HTR-8/SVneo (cell line): Measurements from ENCODE around the gene KLF15.

ENCODE experiments used
- DNase-seq: peaks from one replicate; pipeline ENCODE4 v3.0.0; 2011; ENCODE audit warnings: low spot score, mixed read lengths; ENCODE audit not compliant: insufficient read length
- FAIRE-seq: peaks from 2 replicates; lab custom pipeline; 2011; peaks lifted over from hg19 to GRCh38; lab: Jason Lieb, UNC

KLF15 gene

DNA sequence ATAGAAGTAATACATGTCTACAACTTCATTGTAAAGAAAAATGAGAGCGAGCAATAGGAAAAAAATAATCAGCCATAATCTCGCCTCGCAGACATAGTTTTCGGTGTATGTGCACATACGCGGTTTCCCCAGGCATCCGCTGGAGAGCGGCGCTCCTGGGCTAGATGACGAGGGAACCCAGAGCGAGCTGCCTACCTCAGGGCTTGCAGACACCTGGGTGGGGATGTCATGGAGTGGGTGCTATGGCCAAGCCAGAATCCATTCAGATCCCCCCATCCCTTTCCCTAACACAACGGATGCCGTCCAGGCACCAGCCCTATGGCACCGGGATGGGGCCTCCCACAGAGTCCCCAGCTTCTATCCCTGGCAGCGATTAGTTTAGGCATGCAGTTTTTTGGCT lies 33.0 kb upstream of the KLF15 start:
- FAIRE-seq (no peak), DNase-seq (no peak)

DNA sequence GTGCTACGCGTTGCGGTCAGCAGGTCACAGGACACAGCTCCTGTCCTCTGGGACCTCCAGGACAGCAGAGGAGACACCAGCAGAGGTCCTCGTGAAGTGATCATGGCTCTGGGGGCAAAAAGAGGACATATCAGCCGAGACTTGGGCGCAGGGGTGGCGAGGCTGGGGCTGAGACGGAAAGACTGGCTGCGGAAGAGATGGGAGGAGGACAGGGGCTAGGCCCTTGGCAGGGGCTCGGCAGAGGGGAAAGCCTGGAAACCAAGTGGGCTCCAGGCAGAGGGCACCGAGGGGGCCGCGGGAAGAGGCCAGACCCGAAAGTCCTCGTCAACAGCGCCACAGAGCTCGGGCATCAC lies 32.6 kb upstream of the KLF15 start:
- DNase-seq: no peak
- no peak for FAIRE-seq

DNA sequence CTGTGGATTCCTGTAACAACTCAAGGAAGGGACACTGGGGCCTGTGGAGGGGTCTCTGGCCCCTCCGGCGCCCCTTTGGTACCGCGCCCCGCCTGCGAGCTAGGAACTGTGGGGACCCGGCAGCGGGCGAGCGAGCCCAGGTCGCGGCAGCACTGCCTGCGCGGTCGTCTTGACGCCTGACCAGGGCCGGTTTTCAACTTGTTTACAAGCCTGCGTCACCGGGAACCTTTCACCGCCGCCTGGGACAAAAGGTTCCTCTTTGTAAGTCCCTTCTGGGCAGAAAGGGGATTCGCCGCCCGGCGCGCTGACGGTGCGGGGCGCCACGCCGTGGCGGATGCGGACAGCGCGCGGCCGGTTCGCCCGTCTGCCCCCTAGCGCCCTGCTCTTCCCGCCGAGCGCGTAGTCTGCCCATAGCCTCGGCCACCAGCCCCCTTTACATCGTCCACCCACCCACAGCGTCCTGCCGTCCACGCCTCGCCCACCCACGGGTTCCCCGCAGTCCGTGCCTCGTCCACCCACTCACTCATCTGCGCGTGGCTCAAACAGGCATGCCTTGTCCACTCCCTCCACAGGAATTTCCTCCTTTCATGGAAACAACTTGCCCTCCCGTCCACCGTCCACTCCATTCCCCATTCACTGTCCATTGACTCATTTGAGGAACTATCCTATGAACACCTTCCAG lies 32.0 kb upstream of the KLF15 start:
- DNase-seq (peak; percentile 72), FAIRE-seq (peak; percentile 72)

DNA sequence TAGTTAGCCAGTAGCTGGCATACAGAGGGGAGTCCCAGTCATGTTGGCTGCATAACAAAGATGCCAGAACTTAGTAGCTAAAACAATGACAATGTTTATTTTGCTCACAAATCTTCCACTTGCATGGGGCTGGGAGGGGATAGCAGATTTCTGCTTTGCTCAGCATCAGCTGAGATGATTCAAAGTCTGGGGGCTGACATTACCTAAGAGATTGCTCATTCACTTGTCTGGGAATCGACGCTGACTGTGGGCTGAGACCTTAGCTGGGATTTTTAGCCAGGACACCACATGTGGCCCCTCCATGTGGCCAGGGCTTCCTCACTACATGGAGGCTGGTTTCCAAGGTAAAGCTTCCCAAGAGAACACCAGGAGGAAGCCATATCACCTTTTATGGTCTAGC lies 24.8 kb upstream of the KLF15 start:
- DNase-seq: no peak
- no peak for FAIRE-seq

DNA sequence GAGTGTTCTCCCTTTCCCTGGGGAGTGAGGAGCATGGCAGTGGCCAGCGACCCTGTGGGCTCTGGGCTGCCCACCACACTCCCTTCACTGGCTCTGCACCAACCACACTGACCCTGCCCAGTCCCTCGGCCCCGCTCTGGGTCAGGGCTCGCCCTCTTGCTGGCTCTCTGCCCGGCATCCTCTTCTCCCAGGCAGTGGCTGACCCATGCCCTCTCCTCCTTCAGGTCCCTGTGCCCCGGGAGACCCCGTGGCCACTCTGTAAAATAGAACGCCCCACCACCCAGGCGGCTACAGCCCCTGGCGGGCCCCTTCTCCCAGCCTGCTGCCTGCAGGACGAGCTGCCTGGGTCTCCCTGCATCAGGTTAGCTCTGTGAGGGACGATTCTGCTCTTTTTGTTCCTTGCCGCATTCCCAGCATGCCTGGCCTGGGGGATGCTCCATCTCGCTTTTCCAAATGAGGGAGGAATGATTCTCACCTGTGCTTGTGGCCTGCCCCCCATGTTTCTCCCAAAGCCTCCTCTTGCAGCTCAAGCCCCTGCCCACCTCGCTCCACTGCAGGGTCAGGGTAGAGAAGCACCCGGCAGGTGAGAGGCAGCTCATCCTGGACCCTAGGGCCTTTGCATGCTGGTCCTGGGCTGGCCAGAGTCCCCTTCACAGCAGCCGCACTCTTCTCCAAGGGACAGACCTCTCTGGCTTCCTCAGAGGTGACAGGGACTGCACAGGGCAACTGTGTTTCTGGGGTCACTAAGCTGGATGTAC lies 23.0 kb upstream of the KLF15 start:
- DNase-seq (no peak), FAIRE-seq (no peak)

DNA sequence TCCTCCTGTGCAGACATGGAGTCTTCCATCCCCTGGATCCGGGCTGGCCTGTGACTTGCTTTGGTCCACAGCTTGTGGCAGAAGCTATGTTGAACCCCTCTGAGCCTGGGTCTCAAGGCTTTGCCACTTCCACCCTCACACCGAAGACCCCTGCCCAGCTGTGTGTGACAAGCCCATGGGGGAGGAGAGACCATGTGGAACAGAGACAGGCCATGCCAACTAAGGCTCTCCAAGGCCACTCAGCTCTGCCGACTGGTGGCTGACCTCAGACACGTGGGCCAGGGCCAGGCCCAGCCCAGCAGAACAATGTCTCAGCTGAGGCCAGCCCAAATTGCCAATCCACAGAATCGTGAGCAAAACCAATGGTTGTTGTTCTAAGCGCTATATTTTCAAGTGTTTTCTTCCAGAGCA lies 21.1 kb upstream of the KLF15 start:
- no peak for FAIRE-seq
- DNase-seq: no peak

DNA sequence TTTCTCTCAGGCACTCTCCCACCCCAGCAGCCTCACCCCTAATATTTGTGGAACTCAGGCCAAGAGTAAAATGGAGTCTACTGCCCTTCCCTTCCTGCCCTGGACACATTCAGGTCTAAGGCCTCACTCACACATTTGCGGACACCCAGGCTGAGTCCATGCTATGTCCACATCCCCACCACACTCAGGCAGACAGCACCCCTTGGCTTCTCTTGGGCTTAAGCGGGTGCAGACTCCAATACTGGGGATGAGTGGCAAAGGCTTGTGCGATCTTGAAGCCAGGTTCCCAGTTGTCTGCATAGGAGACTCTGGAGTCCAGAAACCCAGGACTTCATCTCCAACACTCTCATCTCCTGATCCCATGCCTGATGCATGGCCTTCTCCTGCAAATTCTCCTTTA lies 20.0 kb upstream of the KLF15 start:
- DNase-seq (no peak), FAIRE-seq (no peak)

DNA sequence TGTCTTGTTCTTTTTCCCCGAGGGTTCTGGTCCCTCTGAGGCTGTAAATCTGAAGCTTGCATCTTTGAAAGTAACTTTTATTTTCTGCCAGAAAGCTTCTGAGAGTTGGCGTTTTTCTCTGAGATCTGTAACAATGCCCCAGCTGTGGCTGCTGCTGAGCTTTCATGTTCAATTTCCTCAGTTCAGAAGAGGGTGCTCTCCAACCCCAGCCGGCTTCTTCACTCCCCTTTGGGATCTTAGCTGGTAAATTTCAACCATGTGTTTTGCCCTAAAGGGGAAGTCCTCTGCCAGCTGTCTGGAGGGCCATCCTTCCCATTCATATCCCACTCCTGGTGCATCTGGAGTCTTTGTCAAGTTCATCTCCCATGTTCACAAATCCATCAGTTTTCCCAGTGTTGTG lies 19.2 kb upstream of the KLF15 start:
- DNase-seq (no peak), FAIRE-seq (no peak)

DNA sequence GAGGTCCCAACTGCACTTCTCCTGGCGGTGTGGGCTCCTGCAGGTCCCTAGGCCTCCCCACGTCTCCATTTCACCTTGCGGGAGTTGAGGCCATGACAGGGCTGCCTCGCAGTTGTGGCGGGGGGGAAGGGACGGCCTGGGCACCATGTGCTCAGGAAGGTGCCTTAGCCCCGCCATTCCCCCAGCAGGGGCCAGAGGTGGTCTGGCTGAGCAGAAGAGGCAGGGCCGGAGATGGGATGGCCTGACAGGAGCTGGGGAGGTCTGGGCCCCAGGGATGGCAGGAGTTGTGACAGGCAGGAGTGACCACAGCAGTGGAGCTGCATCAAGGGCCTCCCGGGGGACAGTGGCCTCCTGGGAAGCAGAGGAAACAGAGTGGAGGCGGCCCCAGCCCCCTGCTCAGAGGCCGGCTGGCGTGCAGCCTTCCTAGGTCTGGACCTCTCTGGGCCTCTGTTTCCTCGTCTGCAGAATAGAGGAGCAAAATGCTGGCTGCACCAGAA lies 18.7 kb upstream of the KLF15 start:
- FAIRE-seq: no peak
- no peak for DNase-seq

DNA sequence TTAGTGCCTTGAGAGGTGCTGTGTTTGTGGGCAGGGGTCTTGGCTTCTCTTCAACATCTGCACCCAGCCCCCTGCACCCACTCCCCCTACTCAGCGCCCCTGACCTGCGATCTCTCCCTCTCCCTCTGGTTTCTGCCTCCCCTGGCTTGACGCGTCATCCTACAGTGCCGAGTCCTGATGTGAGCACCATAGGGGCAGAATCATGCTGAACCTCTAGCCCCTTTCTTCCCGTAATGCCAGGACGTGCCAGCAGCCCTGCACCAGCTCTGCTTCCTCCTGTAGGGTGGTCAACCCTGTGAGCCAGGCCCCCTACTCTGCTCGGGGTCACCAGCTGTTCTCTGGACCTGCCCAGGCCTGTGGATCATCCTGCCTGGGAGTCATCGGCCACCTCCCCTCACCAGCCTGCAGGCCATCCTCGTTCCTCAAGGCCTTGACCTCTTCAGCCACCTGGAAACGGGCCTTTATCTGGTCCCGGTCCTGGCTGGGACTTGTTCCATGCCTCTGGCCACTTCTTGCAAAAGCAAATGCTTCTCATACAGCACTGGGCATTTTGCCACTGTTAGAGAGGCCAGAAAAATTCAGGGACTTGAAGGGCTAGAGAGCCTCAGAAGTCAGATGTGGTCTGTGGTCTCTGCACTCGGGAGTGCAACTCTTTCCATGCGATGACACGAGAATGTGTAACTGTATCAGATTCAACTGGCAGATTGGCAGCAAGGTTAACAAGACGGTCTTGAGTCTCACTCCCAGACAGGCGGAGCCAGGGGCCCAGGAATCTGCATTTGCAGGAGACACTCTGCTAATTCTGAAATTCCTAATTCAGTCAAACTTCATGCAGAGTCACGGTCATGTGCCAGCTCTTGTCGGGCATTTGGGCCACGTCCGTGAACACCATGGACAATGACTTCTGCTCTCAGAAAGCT lies 16.7 kb upstream of the KLF15 start:
- FAIRE-seq (no peak), DNase-seq (no peak)

DNA sequence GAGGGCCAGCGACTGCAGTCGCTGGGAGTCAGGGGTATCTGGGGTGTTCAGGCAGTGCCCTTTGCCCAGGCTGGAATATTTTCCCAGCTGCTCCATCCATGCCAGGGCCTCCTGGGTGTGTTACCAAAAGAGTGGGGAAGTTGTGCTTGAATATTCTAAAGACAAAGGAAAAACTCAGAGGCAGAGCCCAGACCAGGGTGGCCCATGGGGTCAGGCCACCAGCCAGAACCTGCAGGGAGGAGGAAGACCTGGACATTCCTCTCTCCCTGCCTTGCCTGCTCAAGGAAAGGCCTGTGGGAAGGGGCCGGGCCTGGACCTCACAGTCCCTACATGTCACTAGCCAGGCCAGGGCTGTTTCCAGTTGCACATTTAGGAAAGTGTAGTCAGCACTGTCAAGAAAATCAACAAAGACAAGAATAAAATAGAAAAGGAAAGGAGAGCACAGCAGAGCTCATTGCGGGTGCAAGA lies 16.0 kb upstream of the KLF15 start:
- FAIRE-seq: no peak

DNA sequence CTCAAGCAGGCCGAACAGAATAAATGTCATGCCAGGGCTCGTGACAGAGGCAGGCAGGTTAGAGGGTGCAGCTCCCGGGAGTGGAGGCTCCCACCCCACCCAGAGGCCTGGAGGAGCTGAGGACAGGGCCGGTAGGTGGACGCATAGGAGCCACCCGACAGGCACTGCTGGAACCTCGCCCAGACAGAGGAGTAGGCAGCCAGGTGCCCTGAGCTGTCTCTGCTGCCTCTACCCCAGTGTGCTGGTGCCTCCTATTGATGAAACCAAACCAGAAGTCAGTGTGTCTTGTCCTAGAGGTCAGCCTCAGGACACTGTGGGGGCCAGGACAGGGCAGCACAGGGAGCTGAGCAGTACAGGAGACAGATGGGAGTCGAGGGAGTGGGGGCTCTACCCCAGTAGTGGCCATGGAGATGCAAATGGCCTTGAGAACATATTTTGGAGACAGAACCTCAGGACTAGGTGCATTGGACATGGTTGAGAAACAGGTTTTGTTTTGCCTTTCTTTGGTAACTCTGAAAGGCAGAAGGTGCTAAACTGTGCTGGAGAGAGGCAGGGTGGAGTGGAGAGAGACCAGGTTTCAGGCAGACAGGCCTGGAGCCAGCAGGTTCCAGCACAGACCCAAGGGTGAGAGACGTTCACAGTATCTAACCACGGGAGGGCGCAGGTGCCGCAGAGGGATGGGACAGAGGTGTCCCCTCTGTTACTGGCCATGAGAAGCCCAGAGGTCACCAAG lies 15.4 kb upstream of the KLF15 start:
- no peak for DNase-seq
- FAIRE-seq: no peak

More for the DNA sequence above, 16.0 kb upstream of the KLF15 start:
- no peak for DNase-seq

DNA sequence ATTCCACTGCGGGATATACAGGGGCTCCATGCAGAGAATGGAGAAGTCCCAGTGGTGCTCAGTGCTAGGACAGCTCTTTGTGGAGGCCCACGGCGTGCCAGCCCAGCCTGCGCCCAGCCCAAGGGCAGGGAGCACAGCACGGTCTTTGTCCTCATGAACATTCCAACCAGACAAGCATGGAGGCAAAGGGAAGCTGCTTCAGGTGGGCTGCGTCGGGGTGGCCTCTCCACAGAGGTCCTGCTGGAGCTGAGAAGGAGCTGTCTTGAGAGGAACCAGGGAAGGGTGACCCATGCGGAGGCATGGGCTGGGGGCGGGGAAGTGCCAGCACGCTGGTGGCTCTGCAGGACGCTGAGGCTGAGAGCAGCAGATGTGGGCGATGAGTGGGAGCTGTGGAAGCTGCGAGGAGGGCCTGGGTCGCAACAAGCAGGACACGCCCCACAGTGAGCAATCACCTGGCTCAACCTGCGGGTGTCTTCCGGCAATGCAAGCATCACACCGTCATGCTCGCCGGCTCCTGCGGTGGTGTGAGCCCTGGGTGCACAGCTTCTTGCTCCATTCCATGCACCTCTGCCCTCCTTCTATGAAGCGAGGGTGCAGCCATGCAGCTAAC lies 14.0 kb upstream of the KLF15 start:
- FAIRE-seq (no peak), DNase-seq (no peak)

DNA sequence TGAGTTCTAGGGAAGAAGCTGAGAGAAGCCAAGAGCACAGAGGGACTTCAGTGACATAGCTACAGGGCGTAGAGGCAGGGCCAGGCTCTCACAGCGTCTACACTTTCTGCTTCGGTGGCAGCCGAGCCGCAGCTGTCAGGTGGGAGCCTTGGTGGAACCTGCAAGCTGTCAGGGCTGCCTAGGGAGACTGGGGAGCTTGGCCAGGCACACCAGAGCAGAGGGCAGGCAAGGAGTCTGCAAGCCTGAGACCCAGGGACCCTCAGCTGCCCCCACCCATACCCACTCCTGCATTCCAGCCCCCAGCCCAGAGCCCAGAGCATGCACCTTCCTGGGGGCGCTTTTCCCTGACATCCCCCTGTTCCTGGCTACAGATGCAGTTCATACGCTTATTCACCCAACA lies 13.4 kb upstream of the KLF15 start:
- FAIRE-seq: no peak
- DNase-seq: no peak

DNA sequence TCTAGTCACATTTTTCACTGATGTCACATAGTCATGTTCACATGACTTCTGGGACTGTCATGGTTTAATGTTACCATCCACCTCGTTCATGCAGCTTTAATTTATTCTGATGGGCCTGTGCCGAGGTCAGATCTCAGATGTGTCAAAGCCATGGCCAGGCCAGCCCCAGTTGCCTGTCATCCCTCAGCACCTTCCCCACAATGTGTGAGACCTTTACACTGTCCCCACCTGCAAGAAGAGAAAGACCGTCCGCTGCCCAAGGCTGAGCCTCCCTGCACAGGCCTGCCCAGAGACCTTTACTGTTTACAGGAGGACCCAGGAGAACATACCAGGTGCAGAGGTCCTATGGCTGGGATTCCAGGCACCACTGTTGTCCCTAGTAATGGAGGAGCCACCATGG lies 12.8 kb upstream of the KLF15 start:
- FAIRE-seq: no peak
- no peak for DNase-seq

DNA sequence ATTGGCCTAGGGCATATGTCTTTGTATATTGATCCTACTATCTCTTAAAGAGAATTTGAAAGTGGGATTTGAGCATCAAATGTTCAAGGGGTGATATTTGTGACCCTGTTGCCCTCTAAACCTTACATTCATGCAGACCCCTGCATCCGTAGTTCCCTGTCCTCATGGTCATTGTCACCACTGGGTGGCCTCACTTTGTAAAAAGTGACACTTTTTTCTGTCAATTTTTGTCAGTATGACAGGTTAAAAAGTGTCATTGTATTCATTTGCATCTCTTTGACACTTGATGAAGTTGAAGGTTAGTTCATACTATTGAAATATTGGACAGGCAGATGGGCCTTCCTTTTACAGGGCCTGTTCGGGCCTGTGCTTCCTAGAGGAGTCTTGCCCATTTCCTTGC lies 12.3 kb upstream of the KLF15 start:
- FAIRE-seq: no peak
- no peak for DNase-seq

DNA sequence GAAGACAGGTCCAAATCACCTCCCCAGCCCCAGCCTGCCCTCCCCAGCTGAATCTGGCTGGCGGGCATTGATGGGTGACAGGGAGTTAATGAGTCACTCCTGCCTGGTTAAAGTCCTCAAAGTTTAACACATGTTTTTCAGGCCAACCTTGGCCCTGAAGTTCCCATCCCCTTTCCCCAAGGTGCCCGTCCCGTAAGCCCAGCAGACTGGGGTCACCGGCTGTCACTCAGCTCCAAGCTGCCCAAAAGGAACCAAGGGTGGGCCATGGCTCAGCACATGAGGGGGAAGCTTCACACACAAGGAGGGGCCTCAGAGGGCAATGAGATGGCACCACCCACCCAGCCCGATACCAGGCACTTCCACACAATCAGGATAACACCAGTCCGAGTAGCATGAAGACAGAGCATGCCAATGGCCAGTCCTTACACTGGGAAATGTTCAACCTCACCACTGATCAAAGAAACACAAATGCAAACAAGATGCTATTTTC lies 10.2 kb upstream of the KLF15 start:
- no peak for FAIRE-seq
- no peak for DNase-seq

DNA sequence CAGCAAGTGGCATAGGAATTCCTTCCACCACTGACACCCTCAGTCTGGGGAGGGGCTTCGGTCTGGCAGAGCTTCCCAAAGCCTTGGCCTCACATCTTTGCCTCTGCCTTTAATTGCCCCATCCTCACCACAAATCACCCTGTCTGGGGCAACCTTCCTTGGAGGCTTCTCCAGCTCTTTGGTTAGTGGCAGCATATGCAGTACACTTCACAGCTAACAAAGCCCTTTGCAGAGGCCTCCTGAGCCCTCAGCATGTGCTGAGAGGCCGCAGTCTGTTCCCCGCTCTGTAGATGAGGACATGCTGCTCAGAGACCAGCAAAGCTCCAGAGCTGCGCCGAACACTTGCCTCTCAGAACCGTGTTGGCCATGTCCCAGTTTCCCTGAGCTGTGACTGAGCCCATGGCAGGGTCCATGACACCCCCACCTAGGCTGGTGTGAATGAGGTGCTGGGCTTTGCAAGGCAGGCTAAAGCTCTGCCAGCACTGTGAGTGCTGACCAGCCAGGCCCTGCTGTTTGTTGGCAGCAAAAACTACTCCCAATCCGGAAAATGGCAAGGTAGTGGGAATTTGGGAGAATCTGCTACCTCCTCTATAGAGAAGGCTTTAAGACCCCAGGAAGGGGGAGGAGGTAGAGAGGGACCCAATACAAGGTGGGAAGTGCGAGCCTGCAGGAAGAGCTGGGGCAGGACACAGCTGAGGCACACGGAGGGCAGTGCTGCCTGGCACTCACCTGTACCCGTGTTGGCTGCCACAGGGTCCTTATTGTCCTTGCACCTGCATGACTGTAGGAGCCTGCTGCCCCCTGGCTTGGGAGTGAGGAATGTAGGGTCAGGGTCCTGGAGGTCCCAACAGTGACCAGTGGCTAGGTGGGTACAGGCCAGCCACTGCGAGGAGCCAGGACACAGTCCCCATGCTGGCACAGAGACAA lies 8.4 kb upstream of the KLF15 start:
- FAIRE-seq: no peak
- DNase-seq: no peak
